Measurements from ENCODE around the gene ACSL1. TPM values are rescaled to one million over a fixed set of nuclear protein-coding genes. Genes with fewer than 3 reads are reported as not detected.

The ACSL1 gene
- total RNA-seq, 1 donor from 2014 or later = 321 TPM

DNA sequence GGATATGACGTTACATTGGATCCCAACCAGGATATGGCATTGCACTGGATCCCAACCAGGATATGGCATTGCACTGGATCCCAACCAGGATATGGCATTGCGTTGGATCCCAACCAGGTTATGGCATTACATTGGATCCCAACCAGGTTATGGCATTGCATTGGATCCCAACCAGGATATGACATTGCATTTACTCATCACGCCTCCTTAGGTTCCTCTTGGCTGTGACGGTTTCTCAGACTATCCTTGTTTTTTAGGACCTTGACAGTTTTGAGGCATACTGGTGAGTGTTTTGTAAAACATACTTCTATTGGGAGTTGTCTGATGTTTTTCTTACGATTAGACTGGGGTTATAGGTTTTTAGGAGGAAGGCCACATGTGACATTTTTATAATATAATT is 5.4 kb upstream of the ACSL1 start:
- Histone ChIP-seq H3K36me3 (no peaks in the 10 kb centered on the region), H3K27me3 (ENCODE audit: low read depth) (no peaks in the 10 kb centered on the region), H3K9me3 (no peaks in the 10 kb centered on the region), H3K27ac (no peak overlapping the region), H3K4me1 (peaks cover 13% of the 10 kb centered on the region), H3K4me3 (no peak overlapping the region)
- ATAC-seq = no peak
- intact Hi-C loops (cut with DNase I) = no loop called here
- DNase-seq = no peak
- TF ChIP-seq, protein P1, sequence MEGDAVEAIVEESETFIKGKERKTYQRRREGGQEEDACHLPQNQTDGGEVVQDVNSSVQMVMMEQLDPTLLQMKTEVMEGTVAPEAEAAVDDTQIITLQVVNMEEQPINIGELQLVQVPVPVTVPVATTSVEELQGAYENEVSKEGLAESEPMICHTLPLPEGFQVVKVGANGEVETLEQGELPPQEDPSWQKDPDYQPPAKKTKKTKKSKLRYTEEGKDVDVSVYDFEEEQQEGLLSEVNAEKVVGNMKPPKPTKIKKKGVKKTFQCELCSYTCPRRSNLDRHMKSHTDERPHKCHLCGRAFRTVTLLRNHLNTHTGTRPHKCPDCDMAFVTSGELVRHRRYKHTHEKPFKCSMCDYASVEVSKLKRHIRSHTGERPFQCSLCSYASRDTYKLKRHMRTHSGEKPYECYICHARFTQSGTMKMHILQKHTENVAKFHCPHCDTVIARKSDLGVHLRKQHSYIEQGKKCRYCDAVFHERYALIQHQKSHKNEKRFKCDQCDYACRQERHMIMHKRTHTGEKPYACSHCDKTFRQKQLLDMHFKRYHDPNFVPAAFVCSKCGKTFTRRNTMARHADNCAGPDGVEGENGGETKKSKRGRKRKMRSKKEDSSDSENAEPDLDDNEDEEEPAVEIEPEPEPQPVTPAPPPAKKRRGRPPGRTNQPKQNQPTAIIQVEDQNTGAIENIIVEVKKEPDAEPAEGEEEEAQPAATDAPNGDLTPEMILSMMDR (IDR thresholded peaks at IDR 0.05) = no peak

DNA sequence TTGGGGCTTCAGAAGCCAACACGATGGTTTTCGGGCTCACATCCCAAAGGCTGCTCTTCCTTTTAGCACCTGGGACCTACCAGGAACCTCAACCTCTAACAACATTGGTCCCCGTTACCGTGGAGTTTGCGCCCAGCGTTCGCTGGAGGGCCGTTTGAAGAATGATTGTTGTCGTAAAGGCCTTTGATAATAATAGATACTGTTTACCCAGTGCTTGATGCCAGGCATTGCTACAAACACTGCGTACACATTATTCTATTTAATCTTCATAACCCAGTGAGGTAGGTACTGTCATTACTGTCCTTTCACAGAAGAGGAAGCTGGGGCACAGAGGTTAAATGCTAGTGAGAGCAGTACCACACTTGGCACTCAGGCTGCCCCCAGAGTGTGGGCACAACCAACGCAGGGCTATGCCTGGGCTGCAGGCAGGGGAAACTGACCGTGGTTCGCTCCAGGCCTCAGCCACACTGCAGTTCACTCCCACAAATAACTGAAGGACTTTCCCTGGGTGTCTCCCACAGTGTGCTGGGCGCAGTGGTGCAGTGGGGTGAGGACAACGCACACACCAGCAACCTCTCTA is 1.0 kb upstream of the ACSL1 start:
- Histone ChIP-seq H3K27me3 (ENCODE audit: low read depth) (no peaks in the 10 kb centered on the region), H3K9me3 (no peaks in the 10 kb centered on the region), H3K4me3 (peak overlapping the region; percentile 69), H3K27ac (peak overlapping the region; percentile 81), H3K4me1 (peaks cover 18% of the 10 kb centered on the region), H3K36me3 (no peaks in the 10 kb centered on the region)
- DNase-seq (no peak), ATAC-seq (peak; percentile 23 to 50)
- TF ChIP-seq, protein P1 (IDR thresholded peaks at IDR 0.05) = no peak
- intact Hi-C loops (cut with DNase I) = no loop called here

DNA sequence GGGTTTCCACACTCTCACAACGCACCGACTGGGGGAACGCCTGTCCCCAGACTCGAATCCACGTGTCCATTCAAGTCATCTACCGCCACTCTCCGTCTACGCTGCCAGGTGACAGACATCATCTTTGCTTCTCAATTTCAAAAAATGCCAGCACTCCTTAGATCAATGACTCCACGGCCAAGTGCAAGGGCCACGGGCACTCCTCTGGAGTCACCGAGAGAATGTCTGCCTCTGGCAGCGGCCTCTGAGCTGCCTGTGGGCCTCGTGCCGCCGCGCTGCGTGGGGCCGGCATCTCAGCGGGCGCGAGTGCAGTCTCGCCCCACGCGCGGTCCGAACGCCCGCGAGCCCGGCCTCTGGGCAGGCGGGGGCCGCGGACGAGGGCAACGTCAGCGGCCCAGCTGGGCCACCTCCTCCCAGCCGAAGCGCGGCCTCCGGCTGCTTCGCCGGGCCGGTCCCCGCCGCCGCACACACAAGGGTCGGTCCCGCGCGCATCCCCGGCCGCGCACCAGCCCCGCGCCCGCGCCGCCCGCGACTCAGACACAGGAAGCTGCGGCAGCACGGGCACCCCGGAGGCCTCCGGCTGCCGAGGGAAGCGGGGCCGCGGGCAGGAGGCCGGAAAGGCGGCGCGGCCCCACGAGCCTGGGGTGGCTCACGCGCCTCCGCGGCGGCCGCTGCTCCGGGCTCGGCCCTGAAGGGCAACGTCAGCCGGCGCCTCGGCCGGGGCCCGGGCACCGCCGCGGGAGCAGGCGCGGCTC is 450 bp downstream of the ACSL1 start:
- ATAC-seq = peak; percentile 48 to 51
- no peaks in the 10 kb centered on the region for H3K36me3 ChIP-seq
- peak overlapping the region; percentile 69 for H3K4me3 ChIP-seq
- DNase-seq = no peak
- H3K27me3 ChIP-seq (ENCODE audit: low read depth) = no peaks in the 10 kb centered on the region
- TF ChIP-seq, protein P1 (IDR thresholded peaks at IDR 0.05) = no peak
- H3K27ac ChIP-seq = peak overlapping the region; percentile 79
- no peaks in the 10 kb centered on the region for H3K9me3 ChIP-seq
- intact Hi-C loops (cut with DNase I) = no loop called here
- H3K4me1 ChIP-seq = peaks cover 27% of the 10 kb centered on the region

DNA sequence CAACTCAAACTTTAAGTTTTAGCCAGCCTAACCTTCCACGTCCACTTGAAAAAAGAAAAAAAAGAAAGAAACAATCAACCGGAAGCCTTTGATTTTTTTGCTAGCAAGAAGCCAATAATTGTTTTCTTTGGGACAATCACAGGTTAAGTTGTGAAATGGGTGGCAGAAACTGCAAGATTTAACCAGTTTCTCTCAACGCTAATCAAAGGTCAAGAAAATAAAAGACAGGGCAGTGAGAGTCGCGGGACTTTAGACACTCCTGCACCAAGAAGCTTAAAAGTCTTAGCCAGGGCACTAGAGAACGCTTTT is 1.0 kb downstream of the ACSL1 start:
- Histone ChIP-seq H3K4me3 (peak overlapping the region; percentile 69), H3K27me3 (ENCODE audit: low read depth) (no peaks in the 10 kb centered on the region), H3K4me1 (peaks cover 33% of the 10 kb centered on the region), H3K9me3 (no peaks in the 10 kb centered on the region), H3K27ac (peak overlapping the region; percentile 79), H3K36me3 (no peaks in the 10 kb centered on the region)
- TF ChIP-seq, protein P1 (IDR thresholded peaks at IDR 0.05) = no peak
- no peak for ATAC-seq
- DNase-seq = no peak
- intact Hi-C loops (cut with DNase I) = no loop called here

DNA sequence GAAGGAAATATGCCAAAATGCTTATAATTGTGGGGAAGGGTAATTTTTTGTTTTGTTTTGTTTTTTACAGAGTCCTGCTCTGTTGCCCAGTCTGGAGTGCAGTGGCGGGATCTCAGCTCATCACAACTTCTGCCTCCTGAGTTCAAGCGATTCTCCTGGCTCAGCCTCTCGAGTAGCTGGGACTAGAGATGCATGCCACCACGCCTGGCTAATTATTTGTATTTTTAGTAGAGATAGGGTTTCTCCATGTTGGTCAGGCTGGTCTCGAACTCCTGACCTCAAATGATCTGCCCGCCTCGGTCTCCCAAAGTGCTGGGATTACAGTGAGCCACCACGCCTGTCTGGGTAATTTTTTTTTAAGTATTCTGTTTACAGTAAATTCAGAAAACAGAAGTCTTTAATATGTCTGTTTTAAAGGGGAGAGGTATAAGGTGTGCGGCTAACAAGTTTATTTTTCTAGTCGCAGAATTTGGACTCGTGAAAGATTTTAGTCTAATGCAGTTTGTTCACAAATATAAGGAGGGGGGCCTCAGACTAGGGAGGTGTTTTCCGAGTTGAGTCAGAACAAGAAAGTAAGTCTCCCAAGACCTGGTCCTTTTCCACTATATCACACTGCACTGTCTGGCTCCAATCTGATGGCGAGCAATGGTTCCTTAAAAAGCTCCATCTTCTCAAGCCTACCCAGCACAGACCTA is 1.5 kb downstream of the ACSL1 start:
- intact Hi-C loops (cut with DNase I) = no loop called here
- Histone ChIP-seq H3K36me3 (no peaks in the 10 kb centered on the region), H3K4me3 (peak overlapping the region; percentile 69), H3K4me1 (peaks cover 38% of the 10 kb centered on the region), H3K27me3 (ENCODE audit: low read depth) (no peaks in the 10 kb centered on the region), H3K9me3 (no peaks in the 10 kb centered on the region), H3K27ac (peak overlapping the region; percentile 79)
- TF ChIP-seq, protein P1 (IDR thresholded peaks at IDR 0.05) = no peak
- ATAC-seq (no peak), DNase-seq (no peak)
